Stimulated activated naive CD8-positive, alpha-beta T cell treated with anti-CD3 and anti-CD28 coated beads, Interleukin-15, amount 100 ng/mL, for 72 hours (primary cell): ENCODE data around the gene TCF20.
A peak's percentile ranks its signal among the peaks of the same experiment; 100 is the strongest.

Experiments
- ATAC-seq: fragments of 150-1000 bp; cut with Tn5 transposase; 2 replicates; pipeline ENCODE4 v1.10.0; 2021; ENCODE audit warnings: mild to moderate bottlenecking, moderate library complexity
- DNase-seq, 2 donors: peaks; one replicate each; pipeline ENCODE4 v3.0.0; 2021 to 2022
- H3K27ac Mint-ChIP-seq, 2 donors: one replicate each; pipeline ENCODE4 v1.8.0; 2022; ENCODE audit warnings: mild to moderate bottlenecking in 2 of 2, mixed read lengths in 2 of 2, moderate library complexity in 2 of 2
- H3K27me3 Mint-ChIP-seq: one replicate; pipeline ENCODE4 v1.8.0; 2022; ENCODE audit warnings: mixed read lengths
- H3K4me1 Mint-ChIP-seq: one replicate; pipeline ENCODE4 v1.8.0; 2022; ENCODE audit warnings: mild to moderate bottlenecking, mixed read lengths
- H3K4me3 Mint-ChIP-seq, 2 donors: one replicate each; pipeline ENCODE4 v1.8.0; 2022; ENCODE audit warnings: mild to moderate bottlenecking in 2 of 2, mixed read lengths in 2 of 2, moderate library complexity in 1 of 2
- H3K9me3 Mint-ChIP-seq, 2 donors: one replicate each; pipeline ENCODE4 v1.8.0; 2022; ENCODE audit warnings: mixed read lengths in 2 of 2

The TCF20 gene

DNA sequence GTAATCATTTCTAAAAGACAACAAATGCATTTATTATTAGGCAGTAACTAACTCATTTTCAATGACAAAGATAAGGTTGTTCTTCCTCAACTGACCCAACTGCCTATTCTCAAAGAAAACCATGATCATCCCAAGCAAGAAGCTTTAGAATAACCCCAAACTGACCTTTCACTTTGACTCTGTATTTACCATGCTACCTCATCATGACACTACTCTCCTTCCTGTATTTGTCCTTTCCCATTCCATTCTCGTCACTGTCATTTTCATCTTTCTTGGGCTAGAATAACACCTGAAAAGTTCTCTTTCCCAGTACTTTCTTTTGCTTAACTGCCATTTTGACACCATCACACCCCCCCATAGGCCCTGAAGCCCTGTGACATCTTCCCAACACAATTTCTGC is 48.3 kb downstream of the TCF20 start:
- ATAC-seq (no peak), DNase-seq (no peak)
- Mint-ChIP-seq H3K4me3 (peak overlapping the region in 1 of 2 donors; percentile 4), H3K4me1 (peaks cover 46% of the 10 kb centered on the region), H3K27ac (no peak overlapping the region), H3K27me3 (no peaks in the 10 kb centered on the region), H3K9me3 (no peaks in the 10 kb centered on the region)
